OCI-LY1 (cell line): ENCODE measurements around the gene NUMB.

Experiments used
- H2AFZ ChIP-seq: fragments of 200-600 bp; sonication (generic), shearing (Covaris generic); 2 replicates; pipeline ENCODE4 v1.6.0; 2014; ENCODE audit warnings: antibody characterized with exemption, mild to moderate bottlenecking, low read length
- H3F3A ChIP-seq: fragments of 200-600 bp; sonication (generic), shearing (Covaris generic); 2 replicates; pipeline ENCODE4 v1.6.0; 2014; ENCODE audit warnings: mild to moderate bottlenecking, antibody characterized with exemption, low read length, moderate library complexity; ENCODE audit not compliant: insufficient read depth
- H3K27ac ChIP-seq: fragments of 200-600 bp; sonication (generic); 2 replicates; pipeline ENCODE4 v1.5.1; 2014; ENCODE audit warnings: low read length, mixed run types, mild to moderate bottlenecking, low read depth; ENCODE audit not compliant: poor library complexity, severe bottlenecking
- H3K27me3 ChIP-seq: fragments of 200-600 bp; sonication (generic); 2 replicates; pipeline ENCODE4 v1.6.0; 2014; ENCODE audit warnings: antibody characterized with exemption, mild to moderate bottlenecking, low read length, moderate library complexity; ENCODE audit not compliant: insufficient read depth
- H3K36me3 ChIP-seq: fragments of 200-600 bp; sonication (generic); 2 replicates; pipeline ENCODE4 v1.6.1; 2014; ENCODE audit warnings: mild to moderate bottlenecking, antibody characterized with exemption, low read length, moderate library complexity, mixed read lengths; ENCODE audit not compliant: insufficient read depth
- H3K4me1 ChIP-seq: fragments of 200-600 bp; sonication (generic); 2 replicates; pipeline ENCODE4 v1.5.1; 2014; ENCODE audit warnings: mild to moderate bottlenecking, low read length, moderate library complexity; ENCODE audit not compliant: insufficient read depth, severe bottlenecking
- H3K4me2 ChIP-seq: fragments of 200-600 bp; sonication (generic), shearing (Covaris generic); 2 replicates; pipeline ENCODE4 v1.6.1; 2014; ENCODE audit warnings: low read length
- H3K4me3 ChIP-seq: fragments of 200-600 bp; sonication (generic); 2 replicates; pipeline ENCODE4 v1.5.1; 2014; ENCODE audit warnings: low read length, low read depth, mild to moderate bottlenecking, mixed read lengths; ENCODE audit not compliant: poor library complexity, severe bottlenecking
- H3K79me2 ChIP-seq: fragments of 200-600 bp; shearing (Covaris generic); 2 replicates; pipeline ENCODE4 v1.6.1; 2016; ENCODE audit warnings: mixed run types, low read length, mixed read lengths; ENCODE audit not compliant: insufficient read depth
- H3K9ac ChIP-seq: fragments of 200-600 bp; sonication (generic), shearing (Covaris generic); 2 replicates; pipeline ENCODE4 v1.6.1; 2014; ENCODE audit warnings: mild to moderate bottlenecking, low read length, mixed read lengths
- H3K9me2 ChIP-seq: fragments of 200-600 bp; sonication (generic), shearing (Covaris generic); 2 replicates; pipeline ENCODE4 v1.6.1; 2014; ENCODE audit warnings: low read depth, mild to moderate bottlenecking, low read length, mixed read lengths
- H3K9me3 ChIP-seq: fragments of 200-600 bp; shearing (Covaris generic); 2 replicates; pipeline ENCODE4 v1.6.1; 2014; ENCODE audit warnings: low read length, mixed read lengths
- H4K20me1 ChIP-seq: fragments of 200-600 bp; sonication (generic), shearing (Covaris generic); 2 replicates; pipeline ENCODE4 v1.6.0; 2016; ENCODE audit warnings: mild to moderate bottlenecking, low read length; ENCODE audit not compliant: insufficient read depth
- CTCF ChIP-seq: fragments of 200-600 bp; sonication (generic), shearing (Covaris generic); IDR thresholded peaks from 2 replicates; pipeline ENCODE4 v1.5.1; 2017; ENCODE audit warnings: mild to moderate bottlenecking, antibody characterized with exemption, low read length, moderate library complexity, mixed read lengths
- EZH2 ChIP-seq: fragments of 200-600 bp; sonication (generic), shearing (Covaris generic); IDR thresholded peaks from 2 replicates; pipeline ENCODE4 v1.8.0; 2017; ENCODE audit warnings: borderline replicate concordance, mixed run types, mild to moderate bottlenecking, antibody characterized with exemption, low read length, moderate library complexity, mixed read lengths

NUMB gene

GRCh38 chr14:73258845-73259611 lies 199.3 kb downstream of the NUMB start:
- TF ChIP-seq EZH2 (no peak), CTCF (no peak)
- Histone ChIP-seq H3K9me2 (no peaks in the 10 kb centered on the region), H3K4me1 (no peaks in the 10 kb centered on the region), H3K79me2 (no peaks in the 10 kb centered on the region), H3K27ac (no peak overlapping the region), H4K20me1 (no peaks in the 10 kb centered on the region), H3K9me3 (no peaks in the 10 kb centered on the region), H2AFZ (no peak overlapping the region), H3K4me3 (no peak overlapping the region), H3F3A (no peaks in the 10 kb centered on the region), H3K36me3 (no peaks in the 10 kb centered on the region), H3K27me3 (no peaks in the 10 kb centered on the region; the same call in none of the 2 replicates), H3K4me2 (no peak overlapping the region), H3K9ac (no peak overlapping the region)

GRCh38 chr14:73258076-73258475 lies 200.3 kb downstream of the NUMB start:
- Histone ChIP-seq H2AFZ (no peak overlapping the region), H3K79me2 (no peaks in the 10 kb centered on the region), H3K9me2 (no peaks in the 10 kb centered on the region), H3K9me3 (no peaks in the 10 kb centered on the region), H4K20me1 (no peaks in the 10 kb centered on the region), H3K27ac (no peak overlapping the region), H3K4me2 (no peak overlapping the region), H3K4me1 (no peaks in the 10 kb centered on the region), H3K27me3 (no peaks in the 10 kb centered on the region; the same call in 1 of the 2 replicates), H3K36me3 (no peaks in the 10 kb centered on the region), H3K4me3 (no peak overlapping the region), H3F3A (no peaks in the 10 kb centered on the region), H3K9ac (no peak overlapping the region)
- TF ChIP-seq EZH2 (no peak), CTCF (no peak)

GRCh38 chr14:73255693-73256225 lies 202.6 kb downstream of the NUMB start:
- H3K27ac ChIP-seq: no peak overlapping the region
- no peak overlapping the region for H3K4me3 ChIP-seq
- H3K9me2 ChIP-seq: no peaks in the 10 kb centered on the region
- no peaks in the 10 kb centered on the region for H3K9me3 ChIP-seq
- H3K27me3 ChIP-seq: no peaks in the 10 kb centered on the region
- H4K20me1 ChIP-seq: no peaks in the 10 kb centered on the region
- TF ChIP-seq CTCF (no peak), EZH2 (no peak)
- no peak overlapping the region for H3K4me2 ChIP-seq
- H3F3A ChIP-seq: no peaks in the 10 kb centered on the region
- no peaks in the 10 kb centered on the region for H3K36me3 ChIP-seq
- H3K9ac ChIP-seq: no peak overlapping the region
- H3K4me1 ChIP-seq: no peaks in the 10 kb centered on the region
- no peak overlapping the region for H2AFZ ChIP-seq
- no peaks in the 10 kb centered on the region for H3K79me2 ChIP-seq
